WTC11 (cell line): ENCODE measurements around the gene TP63. TPM values are rescaled to one million over a fixed set of nuclear protein-coding genes. Genes with fewer than 3 reads are reported as not detected.

ENCODE experiments used
- ATAC-seq: fragments of 200-7000 bp; cut with Tn5 transposase; 2 replicates; pipeline ENCODE4 v1.10.0; 2021; ENCODE audit warnings: mild to moderate bottlenecking, moderate library complexity
- CTCF ChIA-PET: fragments of 300-600 bp; sonication (Branson Sonifier 250); formaldehyde crosslinking; loops from one replicate; lab custom pipeline; 2021; ENCODE audit warnings: antibody characterized with exemption; lab: Charles Lee
- POLR2A ChIA-PET: fragments of 350-600 bp; sonication (Branson Sonifier 250); formaldehyde crosslinking; loops from one replicate; lab custom pipeline; 2021; ENCODE audit warnings: antibody characterized with exemption; lab: Charles Lee
- DNase-seq: peaks from one replicate; pipeline ENCODE4 v3.0.0; 2021; ENCODE audit warnings: low spot score
- H3K27ac Mint-ChIP-seq: 2 replicates; pipeline ENCODE4 v1.8.0; 2021; ENCODE audit warnings: mixed read lengths
- H3K27me3 Mint-ChIP-seq: 2 replicates; pipeline ENCODE4 v1.8.0; 2021; ENCODE audit warnings: low read depth, mild to moderate bottlenecking, moderate library complexity, mixed read lengths
- H3K36me3 Mint-ChIP-seq: 2 replicates; pipeline ENCODE4 v1.8.0; 2021; ENCODE audit warnings: mixed read lengths
- H3K4me1 Mint-ChIP-seq: 2 replicates; pipeline ENCODE4 v1.8.0; 2022; ENCODE audit warnings: mixed read lengths
- H3K4me3 Mint-ChIP-seq: 2 replicates; pipeline ENCODE4 v1.8.0; 2021; ENCODE audit warnings: mild to moderate bottlenecking, moderate library complexity, mixed read lengths
- H3K9me3 Mint-ChIP-seq: 2 replicates; pipeline ENCODE4 v1.8.0; 2021; ENCODE audit warnings: mixed read lengths
- ATF1 ChIP-seq: sonication (generic); formaldehyde crosslinking; IDR thresholded peaks from 2 replicates; pipeline ENCODE4 v1.8.1; 2023; ENCODE audit warnings: mild to moderate bottlenecking, moderate library complexity, missing genetic modification reagents
- ATF2 ChIP-seq: sonication (generic); formaldehyde crosslinking; IDR thresholded peaks from 2 replicates; pipeline ENCODE4 v1.8.1; 2022; ENCODE audit warnings: low read depth, missing genetic modification reagents, borderline replicate concordance
- CREM ChIP-seq: sonication (generic); formaldehyde crosslinking; IDR thresholded peaks from 2 replicates; pipeline ENCODE4 v1.8.1; 2022; ENCODE audit warnings: mild to moderate bottlenecking, missing genetic modification reagents, moderate library complexity
- ELF4 ChIP-seq: sonication (generic); formaldehyde crosslinking; IDR thresholded peaks from 2 replicates; pipeline ENCODE4 v1.8.1; 2022; ENCODE audit warnings: low read depth, mild to moderate bottlenecking, moderate library complexity, missing genetic modification reagents
- ERG ChIP-seq: fragments of 250-450 bp; sonication (Bioruptor Pico); IDR thresholded peaks from 2 replicates; pipeline ENCODE4 v1.8.0; 2021; ENCODE audit warnings: mild to moderate bottlenecking
- ESRRA ChIP-seq: sonication (generic); formaldehyde crosslinking; IDR thresholded peaks from 2 replicates; pipeline ENCODE4 v1.8.1; 2022; ENCODE audit warnings: mild to moderate bottlenecking, missing genetic modification reagents, borderline replicate concordance
- ETV6 ChIP-seq: sonication (generic); formaldehyde crosslinking; IDR thresholded peaks from 2 replicates; pipeline ENCODE4 v1.8.1; 2022; ENCODE audit warnings: mild to moderate bottlenecking, missing genetic modification reagents
- FOXP1 ChIP-seq: sonication (generic); formaldehyde crosslinking; IDR thresholded peaks from 2 replicates; pipeline ENCODE4 v1.8.0; 2022; ENCODE audit warnings: missing genetic modification reagents, mild to moderate bottlenecking, moderate library complexity, borderline replicate concordance
- GRHL2 ChIP-seq: fragments of 250-450 bp; sonication (Bioruptor Pico); IDR thresholded peaks from 2 replicates; pipeline ENCODE4 v1.8.0; 2022; ENCODE audit warnings: mild to moderate bottlenecking, moderate library complexity; ENCODE audit not compliant: insufficient replicate concordance, severe bottlenecking
- HMGA2 ChIP-seq: fragments of 250-450 bp; sonication (Bioruptor Pico); IDR thresholded peaks from 2 replicates; pipeline ENCODE4 v1.4.0; 2021; ENCODE audit warnings: mild to moderate bottlenecking, moderate library complexity
- HMGXB4 ChIP-seq: sonication (generic); formaldehyde crosslinking; IDR thresholded peaks from 2 replicates; pipeline ENCODE4 v1.8.1; 2023; ENCODE audit warnings: mild to moderate bottlenecking, moderate library complexity, missing genetic modification reagents
- IRF2 ChIP-seq: sonication (generic); formaldehyde crosslinking; IDR thresholded peaks from 2 replicates; pipeline ENCODE4 v1.8.0; 2022; ENCODE audit warnings: low read depth, missing genetic modification reagents, borderline replicate concordance
- MLX ChIP-seq: sonication (generic); formaldehyde crosslinking; IDR thresholded peaks from 2 replicates; pipeline ENCODE4 v1.8.1; 2023; ENCODE audit warnings: mild to moderate bottlenecking, missing genetic modification reagents, moderate library complexity
- NFE2L1 ChIP-seq: sonication (generic); formaldehyde crosslinking; IDR thresholded peaks from 2 replicates; pipeline ENCODE4 v1.8.1; 2023; ENCODE audit warnings: missing genetic modification reagents
- SMAD4 ChIP-seq: sonication (generic); formaldehyde crosslinking; IDR thresholded peaks from 2 replicates; pipeline ENCODE4 v1.8.0; 2022; ENCODE audit warnings: mild to moderate bottlenecking, missing genetic modification reagents
- TCF7 ChIP-seq: sonication (generic); formaldehyde crosslinking; IDR thresholded peaks from 2 replicates; pipeline ENCODE4 v1.8.0; 2022; ENCODE audit warnings: mild to moderate bottlenecking, low read depth, missing genetic modification reagents, moderate library complexity
- ZNF138 ChIP-seq: sonication (generic); formaldehyde crosslinking; conservative IDR thresholded peaks from 2 replicates; pipeline ENCODE4 v1.8.1; 2022; ENCODE audit warnings: mild to moderate bottlenecking, moderate library complexity, missing genetic modification reagents
- ZSCAN18 ChIP-seq: fragments of 250-450 bp; sonication (Bioruptor Pico); IDR thresholded peaks from 2 replicates; pipeline ENCODE4 v2.1.2; 2022; ENCODE audit warnings: mild to moderate bottlenecking, moderate library complexity
- total RNA-seq: library from RNA; stranded (reverse); gene quantifications from 3 replicates; pipeline ENCODE4 v1.2.3, GENCODE V29; 2021
- TF ChIP-seq, protein P1 (sequence below): fragments of 200-600 bp; IDR thresholded peaks from 2 replicates; pipeline ENCODE4 v1.8.0; 2022; ENCODE audit warnings: antibody characterized with exemption
- TF ChIP-seq, protein P2 (sequence below): sonication (generic); formaldehyde crosslinking; IDR thresholded peaks from 2 replicates; pipeline ENCODE4 v1.8.0; 2023; ENCODE audit warnings: missing genetic modification reagents
- TF ChIP-seq, protein P3 (sequence below): fragments of 250-450 bp; sonication (Bioruptor Pico); IDR thresholded peaks from 2 replicates; pipeline ENCODE4 v1.9.0; 2021; ENCODE audit warnings: moderate library complexity, mild to moderate bottlenecking, inconsistent platforms, borderline replicate concordance

The TP63 gene
- total RNA-seq, 1 experiment from 2014 or later: 0.09 TPM

DNA sequence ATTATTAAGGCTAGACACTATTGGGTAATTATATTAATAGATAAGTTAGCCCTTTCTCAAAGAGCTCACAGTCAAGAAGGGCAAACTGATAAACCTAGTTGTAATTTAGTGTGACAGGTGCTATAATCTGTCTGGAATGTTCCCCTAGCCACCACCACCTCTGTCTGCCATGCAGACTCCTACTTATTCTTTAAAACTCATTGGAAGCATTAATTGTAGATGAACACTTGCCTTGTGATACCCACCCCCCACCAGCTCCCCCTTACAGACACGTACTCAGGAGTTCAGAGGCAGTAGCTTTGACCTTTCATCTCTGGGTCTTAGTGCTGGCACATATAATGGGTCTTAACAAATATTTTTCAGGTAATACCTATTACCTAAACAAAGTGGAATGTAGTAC lies 195.9 kb downstream of the TP63 start:
- no peaks in the 10 kb centered on the region for H3K36me3 Mint-ChIP-seq
- H3K27me3 Mint-ChIP-seq: no peaks in the 10 kb centered on the region
- no peak overlapping the region for H3K4me3 Mint-ChIP-seq
- TF ChIP-seq HMGA2 (CRISPR knock-in tag): no peak
- no peak for TF ChIP-seq NFE2L1 (CRISPR knock-in tag)
- TF ChIP-seq HMGXB4 (CRISPR knock-in tag): no peak
- no peak for TF ChIP-seq CREM (CRISPR knock-in tag)
- TF ChIP-seq ESRRA: no peak
- no peak for TF ChIP-seq SMAD4 (CRISPR knock-in tag)
- TF ChIP-seq ZNF138 (CRISPR knock-in tag): no peak
- TF ChIP-seq ATF1 (CRISPR knock-in tag): no peak
- no peak for TF ChIP-seq TCF7 (CRISPR knock-in tag)
- TF ChIP-seq, protein P1, sequence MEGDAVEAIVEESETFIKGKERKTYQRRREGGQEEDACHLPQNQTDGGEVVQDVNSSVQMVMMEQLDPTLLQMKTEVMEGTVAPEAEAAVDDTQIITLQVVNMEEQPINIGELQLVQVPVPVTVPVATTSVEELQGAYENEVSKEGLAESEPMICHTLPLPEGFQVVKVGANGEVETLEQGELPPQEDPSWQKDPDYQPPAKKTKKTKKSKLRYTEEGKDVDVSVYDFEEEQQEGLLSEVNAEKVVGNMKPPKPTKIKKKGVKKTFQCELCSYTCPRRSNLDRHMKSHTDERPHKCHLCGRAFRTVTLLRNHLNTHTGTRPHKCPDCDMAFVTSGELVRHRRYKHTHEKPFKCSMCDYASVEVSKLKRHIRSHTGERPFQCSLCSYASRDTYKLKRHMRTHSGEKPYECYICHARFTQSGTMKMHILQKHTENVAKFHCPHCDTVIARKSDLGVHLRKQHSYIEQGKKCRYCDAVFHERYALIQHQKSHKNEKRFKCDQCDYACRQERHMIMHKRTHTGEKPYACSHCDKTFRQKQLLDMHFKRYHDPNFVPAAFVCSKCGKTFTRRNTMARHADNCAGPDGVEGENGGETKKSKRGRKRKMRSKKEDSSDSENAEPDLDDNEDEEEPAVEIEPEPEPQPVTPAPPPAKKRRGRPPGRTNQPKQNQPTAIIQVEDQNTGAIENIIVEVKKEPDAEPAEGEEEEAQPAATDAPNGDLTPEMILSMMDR: no peak
- TF ChIP-seq, protein P2, sequence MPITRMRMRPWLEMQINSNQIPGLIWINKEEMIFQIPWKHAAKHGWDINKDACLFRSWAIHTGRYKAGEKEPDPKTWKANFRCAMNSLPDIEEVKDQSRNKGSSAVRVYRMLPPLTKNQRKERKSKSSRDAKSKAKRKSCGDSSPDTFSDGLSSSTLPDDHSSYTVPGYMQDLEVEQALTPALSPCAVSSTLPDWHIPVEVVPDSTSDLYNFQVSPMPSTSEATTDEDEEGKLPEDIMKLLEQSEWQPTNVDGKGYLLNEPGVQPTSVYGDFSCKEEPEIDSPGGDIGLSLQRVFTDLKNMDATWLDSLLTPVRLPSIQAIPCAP (CRISPR knock-in tag): no peak
- ChIA-PET CTCF (no interaction called here), POLR2A (no interaction called here)
- H3K27ac Mint-ChIP-seq: no peak overlapping the region
- peaks cover 7% of the 10 kb centered on the region; the same call in 1 of the 2 replicates for H3K4me1 Mint-ChIP-seq
- ATAC-seq (no peak), DNase-seq (no peak)
- no peaks in the 10 kb centered on the region for H3K9me3 Mint-ChIP-seq

DNA sequence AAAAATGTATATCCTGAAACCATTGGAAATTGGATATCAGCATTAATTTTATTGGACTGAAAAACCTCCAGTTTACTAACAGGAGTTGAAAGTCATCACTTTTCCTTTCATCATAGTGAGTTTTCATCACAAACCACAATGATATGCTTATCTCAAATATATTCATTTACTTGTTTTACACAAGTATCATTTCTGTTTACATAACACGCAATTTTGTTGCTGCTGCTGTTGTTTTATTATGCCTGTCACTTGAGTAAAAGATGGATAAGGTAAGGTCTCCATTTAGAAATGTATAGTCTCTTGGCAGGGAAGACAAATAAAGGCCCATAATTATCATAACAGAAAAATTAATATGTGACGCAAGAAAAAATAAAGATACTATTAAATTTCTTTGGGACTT lies 199.2 kb downstream of the TP63 start:
- Mint-ChIP-seq H3K27me3 (no peaks in the 10 kb centered on the region), H3K4me3 (no peak overlapping the region), H3K9me3 (no peaks in the 10 kb centered on the region), H3K4me1 (peaks cover 9% of the 10 kb centered on the region; the same call in 1 of the 2 replicates), H3K36me3 (no peaks in the 10 kb centered on the region), H3K27ac (no peak overlapping the region)
- ATAC-seq: no peak
- POLR2A ChIA-PET: no interaction called here
- CTCF ChIA-PET: interaction anchor here (0.9 to 1.1 kb wide), 2 partner anchors 44 to 118 kb away, joined by 3 read pairs; no protein-coding TSS in a partner anchor
- DNase-seq: no peak
- TF ChIP-seq ATF2 (no peak), FOXP1 (no peak), ERG (CRISPR knock-in tag) (no peak), ZSCAN18 (no peak), ZNF138 (CRISPR knock-in tag) (no peak), IRF2 (CRISPR knock-in tag) (no peak), SMAD4 (CRISPR knock-in tag) (no peak), GRHL2 (CRISPR knock-in tag) (no peak), ELF4 (CRISPR knock-in tag) (no peak), ETV6 (CRISPR knock-in tag) (no peak), MLX (CRISPR knock-in tag) (no peak)
- TF ChIP-seq, protein P1: no peak
- TF ChIP-seq, protein P3, sequence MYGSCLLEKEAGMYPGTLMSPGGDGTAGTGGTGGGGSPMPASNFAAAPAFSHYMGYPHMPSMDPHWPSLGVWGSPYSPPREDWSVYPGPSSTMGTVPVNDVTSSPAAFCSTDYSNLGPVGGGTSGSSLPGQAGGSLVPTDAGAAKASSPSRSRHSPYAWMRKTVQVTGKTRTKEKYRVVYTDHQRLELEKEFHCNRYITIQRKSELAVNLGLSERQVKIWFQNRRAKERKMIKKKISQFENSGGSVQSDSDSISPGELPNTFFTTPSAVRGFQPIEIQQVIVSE (CRISPR knock-in tag): no peak
